ENCODE measurements around the gene PIK3R2.
"Not testable (repeated sequence)": the region's sequence is repeated elsewhere in the genome, so short reads cannot be mapped to it uniquely, and the experiment has no call there.

Gene PIK3R2

GRCh38 chr19:18156268-18156667 lies 3.3 kb downstream of the PIK3R2 start:
- no peak for DNase-seq

- no peak for DNase-seq
These were observed 4.0 kb downstream of the PIK3R2 start for GRCh38 chr19:18156841-18157464.

GRCh38 chr19:18157465-18158063 lies 4.6 kb downstream of the PIK3R2 start:
- no peak for DNase-seq

- DNase-seq: no peak
These were observed 5.5 kb downstream of the PIK3R2 start for GRCh38 chr19:18158467-18158866.

- not testable (repeated sequence) for DNase-seq
These were observed 6.2 kb downstream of the PIK3R2 start for GRCh38 chr19:18159059-18159616.

- DNase-seq: no peak
These were observed 6.8 kb downstream of the PIK3R2 start for GRCh38 chr19:18159810-18160209.

- DNase-seq: no peak
These were observed 7.6 kb downstream of the PIK3R2 start for GRCh38 chr19:18160493-18160970.

- peak; percentile 89 for DNase-seq
These were observed 8.1 kb downstream of the PIK3R2 start for GRCh38 chr19:18160971-18161635.

- no peak for DNase-seq
These were observed 8.7 kb downstream of the PIK3R2 start for GRCh38 chr19:18161636-18162002.

- DNase-seq: no peak
These were observed 11.1 kb downstream of the PIK3R2 start for GRCh38 chr19:18164072-18164471.

GRCh38 chr19:18165794-18166544 lies 13.0 kb downstream of the PIK3R2 start:
- no peak for DNase-seq

GRCh38 chr19:18167011-18167410 lies 14.0 kb downstream of the PIK3R2 start:
- DNase-seq: no peak

- peak; percentile 77 for DNase-seq
These were observed 15.1 kb downstream of the PIK3R2 start for GRCh38 chr19:18167975-18168645.

- no peak for DNase-seq
These were observed 15.9 kb downstream of the PIK3R2 start for GRCh38 chr19:18168673-18169381.

GRCh38 chr19:18170714-18171255 lies 17.8 kb downstream of the PIK3R2 start:
- DNase-seq: no peak

- DNase-seq: no peak
These were observed 18.8 kb downstream of the PIK3R2 start for GRCh38 chr19:18171605-18172327.

- DNase-seq: no peak
These were observed 19.5 kb downstream of the PIK3R2 start for GRCh38 chr19:18172331-18173053.

- DNase-seq: no peak
These were observed 20.1 kb downstream of the PIK3R2 start for GRCh38 chr19:18173054-18173571.

GRCh38 chr19:18173572-18174288 lies 20.8 kb downstream of the PIK3R2 start, which contains the start of gene IFI30:
IFI30 (plus strand) TSS chr19:18173813; CDS start chr19:18173842, 29 bp downstream.
- peak; percentile 81 for DNase-seq

All from activated CD4-positive, alpha-beta T cell treated with anti-CD3 and anti-CD28 coated beads, Interleukin-10, Interleukin-2, amounts not matched to agents 100 ng/mL and 50 ng/mL, durations not matched to agents 16 hours and 8 hours (primary cell).